Stimulated activated naive B cell treated with anti-CD40 and anti-IgM and Interleukin-4, amounts not matched to agents 10 μg/mL and 1 μg/mL and 100 μg/mL, for 72 hours (primary cell): ENCODE results near the gene NKAIN4.

Experiments used
- ATAC-seq, 2 donors: fragments of 150-1000 bp; cut with Tn5 transposase; replicated peaks; 2 replicates each; pipeline ENCODE4 v1.10.0; 2021; ENCODE audit warnings: moderate library complexity in 1 of 2
- DNase-seq: peaks from one replicate; pipeline ENCODE4 v3.0.0; 2021
- H3K27ac Mint-ChIP-seq: one replicate; pipeline ENCODE4 v1.8.0; 2022; ENCODE audit warnings: mild to moderate bottlenecking, mixed read lengths
- H3K27me3 Mint-ChIP-seq, 2 donors: one replicate each; pipeline ENCODE4 v1.8.0; 2022; ENCODE audit warnings: mixed read lengths in 2 of 2
- H3K36me3 Mint-ChIP-seq, 2 donors: one replicate each; pipeline ENCODE4 v1.8.0; 2022; ENCODE audit warnings: mixed read lengths in 2 of 2, mild to moderate bottlenecking in 1 of 2
- H3K4me1 Mint-ChIP-seq, 2 donors: one replicate each; pipeline ENCODE4 v1.8.0; 2022; ENCODE audit warnings: mixed read lengths in 2 of 2, mild to moderate bottlenecking in 1 of 2
- H3K4me3 Mint-ChIP-seq, 2 donors: one replicate each; pipeline ENCODE4 v1.8.0; 2022; ENCODE audit warnings: mild to moderate bottlenecking in 2 of 2, mixed read lengths in 2 of 2, moderate library complexity in 1 of 2
- H3K9me3 Mint-ChIP-seq, 2 donors: one replicate each; pipeline ENCODE4 v1.8.0; 2022; ENCODE audit warnings: mixed read lengths in 2 of 2, mild to moderate bottlenecking in 1 of 2

NKAIN4 gene

DNA sequence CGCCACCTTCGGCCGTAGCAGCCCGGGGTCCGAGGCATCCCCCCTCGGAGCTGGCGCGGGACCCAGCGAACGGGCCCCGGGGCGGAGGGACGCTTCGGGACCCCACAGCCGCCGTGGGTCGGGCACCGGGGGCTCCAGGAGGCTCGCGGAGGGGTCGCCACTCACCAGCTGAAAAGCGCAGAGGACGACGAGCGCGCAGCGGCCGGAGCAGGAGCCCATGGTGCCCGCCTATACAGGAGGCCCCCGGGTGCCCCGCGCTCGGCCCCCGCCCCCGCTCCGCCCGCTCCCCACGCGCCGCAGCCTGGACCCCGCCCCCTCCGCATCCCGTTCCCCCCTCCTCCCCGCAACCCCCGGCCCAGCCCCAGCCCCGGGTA is at the start of gene NKAIN4:
NKAIN4 (minus strand) TSS at position 232 of the 374 bp plus-strand sequence; CDS start at position 219, 13 bp downstream.
- Mint-ChIP-seq H3K9me3 (no peaks in the 10 kb centered on the region), H3K27me3 (peaks cover 71 to 88% of the 10 kb centered on the region in 2 donors), H3K27ac (no peak within 1 kb of the TSS), H3K36me3 (no peaks in the 10 kb centered on the region), H3K4me1 (peaks cover 15 to 25% of the 10 kb centered on the region in 2 donors), H3K4me3 (peak within 1 kb of the TSS; percentile 49 to 61)
- no peak for DNase-seq
- ATAC-seq = no peak

DNA sequence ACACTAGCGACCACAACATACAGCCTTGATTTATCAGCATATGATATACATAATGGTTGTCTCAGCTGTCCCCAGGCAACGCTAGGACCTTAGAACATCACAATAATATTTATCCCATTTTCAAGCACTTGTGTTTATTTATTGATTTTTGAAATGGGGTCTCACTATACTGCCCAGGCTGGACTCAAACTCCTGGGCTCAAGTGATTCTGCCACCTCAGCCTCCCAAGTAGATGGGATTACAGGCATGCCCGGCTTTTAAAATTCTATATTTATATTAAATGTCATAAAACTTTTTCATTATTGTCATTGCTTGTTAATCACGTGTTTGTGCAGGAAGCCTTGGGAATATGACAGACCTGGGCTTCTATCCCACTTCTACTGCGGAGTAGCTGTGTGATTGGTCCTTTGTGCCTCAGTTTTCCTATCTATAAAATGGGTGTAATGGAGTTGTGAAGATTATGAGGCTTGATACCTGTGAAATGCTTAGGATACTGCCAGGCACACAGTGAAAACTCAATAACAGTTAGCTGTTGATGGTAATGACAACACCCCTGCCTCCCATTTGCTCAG is 48.9 kb upstream of the NKAIN4 start:
- Mint-ChIP-seq H3K27ac (no peak overlapping the region), H3K9me3 (peaks cover 11 to 14% of the 10 kb centered on the region in 2 donors), H3K27me3 (peaks cover 26 to 37% of the 10 kb centered on the region in 2 donors), H3K36me3 (no peaks in the 10 kb centered on the region), H3K4me1 (no peaks in the 10 kb centered on the region), H3K4me3 (no peak overlapping the region)
- ATAC-seq (no peak), DNase-seq (no peak)

DNA sequence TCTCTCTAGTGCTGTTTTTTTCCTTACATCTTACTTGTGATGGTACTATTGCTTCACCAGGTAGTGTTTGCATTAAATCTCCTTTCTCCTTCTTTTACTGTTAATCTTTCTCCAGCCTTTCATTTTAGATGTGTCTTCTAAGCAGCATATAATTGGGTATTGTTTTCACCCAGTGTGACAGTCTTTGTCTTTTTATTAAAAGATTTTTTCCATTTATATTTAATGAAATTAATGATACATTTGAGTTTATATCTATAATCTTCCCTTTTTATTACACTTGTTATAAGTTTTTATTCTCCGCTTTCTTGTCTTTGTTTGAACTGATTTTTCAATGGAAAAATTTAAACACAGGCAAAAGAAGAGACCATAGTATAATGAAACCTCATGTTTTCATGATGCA is 47.4 kb upstream of the NKAIN4 start:
- no peak overlapping the region for H3K27ac Mint-ChIP-seq
- peaks cover 36 to 48% of the 10 kb centered on the region in 2 donors for H3K27me3 Mint-ChIP-seq
- ATAC-seq (no peak), DNase-seq (no peak)
- no peak overlapping the region for H3K4me3 Mint-ChIP-seq
- no peaks in the 10 kb centered on the region for H3K4me1 Mint-ChIP-seq
- no peaks in the 10 kb centered on the region for H3K36me3 Mint-ChIP-seq
- peaks cover 11 to 14% of the 10 kb centered on the region in 2 donors for H3K9me3 Mint-ChIP-seq

DNA sequence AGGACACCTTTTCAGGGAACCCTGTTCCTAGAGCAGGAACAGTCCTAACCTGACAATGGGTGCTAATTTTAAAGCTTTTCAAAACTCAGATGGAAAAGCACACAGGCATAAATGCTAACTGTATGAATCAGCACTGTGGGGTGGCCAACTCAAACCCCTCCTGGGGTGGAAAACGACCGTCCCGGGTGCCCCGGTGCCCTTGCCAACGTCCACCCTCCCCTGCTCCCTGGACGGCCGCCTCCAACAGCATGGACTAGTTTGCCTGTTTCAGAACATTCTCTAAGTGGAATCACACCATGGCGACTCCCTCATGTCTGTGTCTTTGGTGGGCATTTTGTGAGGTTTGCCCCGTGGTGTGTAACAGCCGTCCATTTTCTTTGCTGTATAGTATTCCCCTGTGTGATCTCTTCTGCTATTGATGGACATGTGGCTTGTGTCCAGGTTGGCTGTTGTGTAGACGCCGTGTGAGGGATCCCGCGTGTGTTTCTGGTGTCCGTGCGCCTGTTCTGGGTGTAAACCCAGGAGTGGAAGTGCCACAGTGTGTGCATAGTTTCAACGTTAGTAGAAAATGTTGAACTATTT is 44.6 kb upstream of the NKAIN4 start:
- H3K36me3 Mint-ChIP-seq = no peaks in the 10 kb centered on the region
- no peak overlapping the region for H3K27ac Mint-ChIP-seq
- DNase-seq (no peak), ATAC-seq (no peak)
- peaks cover 50 to 65% of the 10 kb centered on the region in 2 donors for H3K27me3 Mint-ChIP-seq
- H3K9me3 Mint-ChIP-seq = peaks cover 8 to 14% of the 10 kb centered on the region in 2 donors
- peaks cover 0 to 3% of the 10 kb centered on the region in 2 donors for H3K4me1 Mint-ChIP-seq
- no peak overlapping the region for H3K4me3 Mint-ChIP-seq

DNA sequence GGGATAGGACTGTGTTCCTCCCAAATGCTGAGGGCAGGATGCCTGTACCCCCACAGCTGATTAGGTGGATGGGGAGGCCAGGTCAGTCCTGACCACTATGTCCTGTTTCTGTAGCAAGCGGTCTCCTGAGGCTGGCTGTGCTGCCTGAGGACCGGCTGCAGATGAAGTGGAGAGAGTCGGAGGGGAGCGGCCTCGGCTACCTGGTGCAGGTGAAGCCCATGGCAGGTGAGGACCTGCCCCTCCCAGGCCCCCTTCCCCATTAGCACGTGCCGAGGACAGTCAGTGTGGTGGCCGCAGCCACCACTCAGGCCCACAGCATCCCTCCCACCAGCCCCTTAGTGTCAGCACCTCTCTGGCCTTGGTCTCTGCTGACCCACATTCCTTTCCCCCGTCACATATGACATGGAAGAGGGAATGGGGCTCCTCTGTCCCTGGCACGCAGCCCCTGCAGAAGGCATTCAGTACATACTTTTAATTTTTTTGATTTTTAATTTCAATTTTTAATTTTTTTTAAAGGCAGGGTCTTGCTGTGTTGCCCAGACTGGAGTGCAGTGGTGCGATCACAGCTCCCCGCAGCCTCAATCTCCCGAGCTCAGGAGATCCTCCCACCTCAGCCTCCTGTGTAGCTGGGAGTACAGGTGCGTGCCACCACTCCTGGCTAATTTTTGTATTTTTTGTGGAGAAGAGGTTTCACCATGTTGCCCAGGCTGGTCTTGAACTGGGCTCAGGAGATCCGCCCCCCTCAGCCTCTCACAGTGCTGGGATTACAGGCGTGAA is 43.7 kb upstream of the NKAIN4 start:
- Mint-ChIP-seq H3K27ac (no peak overlapping the region), H3K36me3 (no peaks in the 10 kb centered on the region), H3K27me3 (peaks cover 56 to 65% of the 10 kb centered on the region in 2 donors), H3K9me3 (peaks cover 8 to 14% of the 10 kb centered on the region in 2 donors), H3K4me3 (no peak overlapping the region), H3K4me1 (peaks cover 0 to 3% of the 10 kb centered on the region in 2 donors)
- DNase-seq = no peak
- no peak for ATAC-seq

DNA sequence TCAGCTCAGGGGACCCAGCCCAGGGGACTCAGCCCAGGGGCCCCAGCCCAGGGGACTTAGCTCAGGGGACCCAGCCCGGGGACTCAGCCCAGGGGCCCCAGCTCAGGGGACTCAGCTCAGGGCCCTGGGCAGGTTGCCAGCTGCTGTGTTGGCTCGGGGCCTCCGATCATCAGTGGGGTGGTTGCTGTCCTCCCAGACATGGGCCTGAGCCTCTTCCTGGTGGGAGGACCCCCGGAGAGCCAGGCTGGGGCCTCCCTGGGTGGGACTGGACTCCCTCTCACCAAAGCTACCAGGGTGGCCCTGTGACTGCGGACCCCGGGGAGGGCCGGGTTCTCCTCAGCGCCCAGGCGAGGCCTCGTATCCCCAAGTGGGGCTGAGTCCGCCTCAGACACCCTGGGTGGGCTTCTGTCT is 43.1 kb upstream of the NKAIN4 start:
- Mint-ChIP-seq H3K36me3 (no peaks in the 10 kb centered on the region), H3K4me3 (no peak overlapping the region), H3K27me3 (peaks cover 51 to 59% of the 10 kb centered on the region in 2 donors), H3K27ac (no peak overlapping the region), H3K4me1 (peaks cover 0 to 3% of the 10 kb centered on the region in 2 donors), H3K9me3 (peaks cover 5 to 9% of the 10 kb centered on the region in 2 donors)
- DNase-seq = no peak
- no peak for ATAC-seq

DNA sequence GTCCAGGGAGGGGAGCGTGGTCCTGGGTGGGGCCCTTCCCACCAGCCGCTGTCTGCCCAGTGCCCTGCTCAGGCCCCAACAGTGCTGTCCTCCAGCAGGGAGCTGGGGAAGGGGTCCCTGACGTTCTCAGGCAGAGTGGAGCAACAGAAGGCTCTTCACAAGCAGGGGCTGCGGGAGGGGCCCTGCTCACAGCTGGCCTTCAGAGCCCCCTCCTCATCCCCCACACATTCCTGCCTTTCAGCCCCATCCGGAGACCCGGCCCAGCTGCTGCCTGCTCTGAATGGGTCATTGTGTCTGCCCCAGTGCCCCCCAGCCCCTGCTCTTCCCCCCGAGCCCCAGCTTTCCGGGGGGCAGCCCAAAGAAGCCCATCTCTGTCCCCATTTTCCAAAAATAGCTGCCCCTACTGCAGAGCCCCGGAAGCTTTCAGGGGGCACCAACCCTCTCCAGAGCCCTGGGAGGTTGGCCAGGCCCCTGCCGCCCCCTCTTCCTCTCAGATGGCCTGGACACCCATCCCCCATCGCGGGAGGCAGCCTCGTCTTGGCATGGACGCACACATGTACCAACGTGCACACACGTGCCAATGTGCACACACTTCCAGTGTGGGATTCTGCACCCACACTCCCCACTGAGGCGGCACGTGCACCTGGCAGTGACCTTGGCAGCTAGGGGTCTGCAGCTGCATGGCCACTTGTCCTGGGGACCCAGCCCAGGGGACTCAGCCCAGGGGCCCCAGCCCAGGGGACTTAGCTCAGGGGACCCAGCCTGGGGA is 42.5 kb upstream of the NKAIN4 start:
- H3K27ac Mint-ChIP-seq = no peak overlapping the region
- ATAC-seq = no peak
- no peak for DNase-seq
- H3K4me1 Mint-ChIP-seq = peaks cover 0 to 3% of the 10 kb centered on the region in 2 donors
- no peak overlapping the region for H3K4me3 Mint-ChIP-seq
- peaks cover 5 to 8% of the 10 kb centered on the region in 2 donors for H3K9me3 Mint-ChIP-seq
- no peaks in the 10 kb centered on the region for H3K36me3 Mint-ChIP-seq
- H3K27me3 Mint-ChIP-seq = peaks cover 48 to 59% of the 10 kb centered on the region in 2 donors

DNA sequence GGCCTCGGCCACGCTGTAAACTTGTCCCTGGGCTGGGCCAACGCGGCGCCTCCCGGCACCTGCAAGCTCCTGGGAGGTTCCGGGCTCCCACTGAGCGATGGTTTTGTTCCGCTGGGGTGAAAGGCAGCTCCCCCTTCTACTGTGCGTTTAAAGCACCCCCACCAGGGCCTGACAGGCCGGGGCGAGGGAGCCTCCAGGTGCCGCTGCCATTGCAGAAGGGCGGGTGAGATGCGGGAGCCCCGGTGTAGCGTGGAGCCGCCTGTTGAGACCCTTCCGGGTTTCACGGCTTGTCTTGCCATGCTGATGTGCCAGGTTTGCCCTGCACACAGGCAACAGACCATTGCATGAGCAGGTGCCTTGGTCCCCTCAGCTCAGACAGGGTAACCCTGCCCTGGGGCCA is 41.6 kb upstream of the NKAIN4 start:
- DNase-seq = no peak
- Mint-ChIP-seq H3K9me3 (peaks cover under 1 to 4% of the 10 kb centered on the region in 2 donors), H3K27ac (no peak overlapping the region), H3K4me1 (peaks cover 3 to 4% of the 10 kb centered on the region in 2 donors), H3K36me3 (no peaks in the 10 kb centered on the region), H3K4me3 (no peak overlapping the region), H3K27me3 (peaks cover 44 to 51% of the 10 kb centered on the region in 2 donors)
- ATAC-seq = no peak

DNA sequence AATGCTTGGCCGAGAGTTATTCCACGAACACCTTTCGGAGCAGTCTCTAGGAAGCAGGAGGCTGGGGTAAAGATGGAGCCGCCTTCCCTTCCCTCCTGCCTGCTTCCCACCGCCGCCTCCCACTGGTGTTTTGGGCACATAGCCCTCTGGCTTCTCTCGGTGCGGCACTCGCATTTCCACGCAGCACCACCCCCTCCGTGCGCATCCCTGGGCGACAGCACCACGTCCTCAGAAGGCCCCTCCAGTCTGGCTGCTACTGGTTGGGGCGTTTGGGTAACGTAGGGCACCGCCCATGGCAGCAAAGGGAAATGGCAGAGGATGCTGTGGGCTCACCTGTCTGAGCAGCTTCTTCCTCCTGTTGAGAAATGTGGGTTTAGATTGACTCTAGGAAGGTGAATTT is 41.2 kb upstream of the NKAIN4 start:
- ATAC-seq (no peak), DNase-seq (no peak)

DNA sequence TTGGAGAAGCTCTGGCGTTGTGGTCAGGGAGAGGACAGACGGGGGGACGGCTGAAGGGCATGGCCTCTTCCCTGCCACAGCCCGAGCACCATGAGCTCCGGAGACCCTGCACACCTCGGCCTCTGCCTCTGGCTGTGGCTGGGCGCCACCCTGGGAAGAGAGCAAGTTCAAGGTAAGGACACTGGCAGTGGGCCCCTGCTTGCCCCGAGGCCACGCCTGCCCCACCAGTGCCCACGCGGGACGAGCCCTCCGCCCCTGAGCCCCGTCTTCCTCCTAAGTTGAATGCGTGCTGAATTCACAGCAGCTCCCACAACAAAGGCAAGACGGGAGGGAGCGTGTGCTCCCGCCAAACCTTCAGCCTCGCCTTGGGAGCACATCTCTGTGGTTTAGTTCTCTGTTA is 40.8 kb upstream of the NKAIN4 start:
- no peak overlapping the region for H3K27ac Mint-ChIP-seq

More for the DNA sequence above, 41.2 kb upstream of the NKAIN4 start:
- peaks cover 3 to 8% of the 10 kb centered on the region in 2 donors for H3K4me1 Mint-ChIP-seq
- H3K9me3 Mint-ChIP-seq = peaks cover 0 to 4% of the 10 kb centered on the region in 2 donors
- no peak overlapping the region for H3K27ac Mint-ChIP-seq
- no peaks in the 10 kb centered on the region for H3K36me3 Mint-ChIP-seq
- H3K4me3 Mint-ChIP-seq = no peak overlapping the region
- peaks cover 44 to 47% of the 10 kb centered on the region in 2 donors for H3K27me3 Mint-ChIP-seq

DNA sequence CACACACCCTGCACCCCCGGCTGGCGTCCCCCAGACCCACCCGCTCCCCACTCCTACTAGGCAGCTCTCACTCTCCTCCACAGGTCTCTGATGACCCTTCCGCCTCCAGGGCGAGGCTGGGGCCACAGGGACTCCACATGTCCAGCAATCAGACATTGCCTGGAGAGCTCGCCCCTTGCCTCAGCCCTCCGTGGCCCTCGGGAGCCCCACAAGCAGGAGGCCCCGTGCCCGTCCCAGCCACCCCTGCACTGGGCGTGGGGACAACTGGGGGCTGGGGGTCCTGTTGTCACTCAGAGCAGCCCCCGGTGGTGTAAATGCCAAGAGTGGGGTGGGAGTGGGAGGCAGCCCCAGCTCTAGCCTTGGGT is 40.3 kb upstream of the NKAIN4 start:
- H3K27ac Mint-ChIP-seq = peak overlapping the region; percentile 22
- H3K4me3 Mint-ChIP-seq = no peak overlapping the region
- H3K27me3 Mint-ChIP-seq = peaks cover 44% of the 10 kb centered on the region in 2 donors
- H3K9me3 Mint-ChIP-seq = peaks cover 0 to 4% of the 10 kb centered on the region in 2 donors
- H3K36me3 Mint-ChIP-seq = peaks cover 0 to 5% of the 10 kb centered on the region in 2 donors
- peaks cover 3 to 9% of the 10 kb centered on the region in 2 donors for H3K4me1 Mint-ChIP-seq
- DNase-seq (no peak), ATAC-seq (no peak)

More for the DNA sequence above, 40.8 kb upstream of the NKAIN4 start:
- Mint-ChIP-seq H3K9me3 (peaks cover 0 to 4% of the 10 kb centered on the region in 2 donors), H3K4me3 (no peak overlapping the region), H3K36me3 (peaks cover 0 to 2% of the 10 kb centered on the region in 2 donors), H3K4me1 (peaks cover 3 to 9% of the 10 kb centered on the region in 2 donors), H3K27me3 (peaks cover 44% of the 10 kb centered on the region in 2 donors)
- ATAC-seq (no peak), DNase-seq (no peak)

DNA sequence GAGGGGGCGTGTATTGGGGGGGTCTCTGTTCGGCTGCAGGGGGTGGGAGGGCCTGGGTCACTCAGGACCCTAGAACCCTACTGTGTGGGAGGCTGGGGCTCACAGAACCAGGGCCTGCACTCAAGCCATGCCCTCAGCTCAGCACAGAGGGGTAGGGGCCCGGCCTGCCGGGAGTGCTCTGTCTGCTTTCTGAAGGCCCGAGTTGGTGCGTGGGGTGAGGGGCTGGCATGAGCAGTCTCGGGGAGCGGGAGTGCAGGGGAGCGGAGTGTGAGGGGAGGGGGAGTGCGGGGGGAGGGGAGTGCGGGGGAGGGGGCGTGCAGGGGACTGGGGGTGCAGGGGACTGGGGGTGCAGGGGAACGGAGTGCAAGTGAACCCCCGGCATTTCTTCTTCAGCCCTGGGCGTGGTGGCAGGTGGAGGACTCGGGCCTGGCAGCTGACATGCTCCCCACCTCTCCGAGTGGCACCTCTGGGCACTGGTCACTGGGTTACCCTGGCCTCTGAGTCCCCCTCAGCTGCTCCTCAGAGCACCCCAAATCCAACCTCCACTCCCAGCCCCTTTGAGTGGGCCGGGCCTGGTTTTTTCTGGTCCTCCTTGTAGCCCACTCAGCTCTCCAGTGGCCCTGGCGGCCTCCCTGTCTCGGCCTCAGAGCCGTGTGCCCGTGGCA is 39.7 kb upstream of the NKAIN4 start:
- peaks cover under 1 to 8% of the 10 kb centered on the region in 2 donors for H3K36me3 Mint-ChIP-seq
- DNase-seq (no peak), ATAC-seq (no peak)
- H3K9me3 Mint-ChIP-seq = peaks cover 0 to 3% of the 10 kb centered on the region in 2 donors
- peaks cover 39 to 40% of the 10 kb centered on the region in 2 donors for H3K27me3 Mint-ChIP-seq
- H3K4me1 Mint-ChIP-seq = peaks cover 4 to 9% of the 10 kb centered on the region in 2 donors
- H3K4me3 Mint-ChIP-seq = no peak overlapping the region
- H3K27ac Mint-ChIP-seq = no peak overlapping the region

DNA sequence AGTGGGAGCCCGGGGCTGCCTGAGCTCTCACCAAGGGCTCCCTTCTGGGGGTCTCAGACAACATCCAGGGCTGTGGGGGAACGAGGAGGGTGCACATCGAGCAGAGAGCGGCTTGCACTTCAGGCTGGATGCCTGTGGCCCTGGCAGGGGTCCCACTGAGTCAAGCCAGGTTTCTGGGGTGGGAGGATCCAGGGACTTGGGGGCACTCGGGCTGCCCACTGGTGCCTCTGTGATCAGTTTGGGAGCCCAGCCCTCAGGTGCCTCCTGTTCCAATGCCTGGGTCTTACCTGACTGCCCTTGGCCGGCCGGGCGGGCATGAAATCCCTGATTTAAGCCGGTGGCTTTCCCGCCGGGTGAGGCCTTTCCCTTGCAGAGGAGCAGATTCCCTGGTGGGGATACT is 39.2 kb upstream of the NKAIN4 start:
- peaks cover 7 to 9% of the 10 kb centered on the region in 2 donors for H3K4me1 Mint-ChIP-seq

More for the DNA sequence above, 39.2 kb upstream of the NKAIN4 start:
- peaks cover 5 to 13% of the 10 kb centered on the region in 2 donors for H3K36me3 Mint-ChIP-seq
- ATAC-seq (no peak), DNase-seq (no peak)
- no peak overlapping the region for H3K27ac Mint-ChIP-seq
- no peaks in the 10 kb centered on the region for H3K9me3 Mint-ChIP-seq
- H3K27me3 Mint-ChIP-seq = peaks cover 35 to 36% of the 10 kb centered on the region in 2 donors
- H3K4me3 Mint-ChIP-seq = no peak overlapping the region
